ENCODE measurements around the gene UGCG.

- TF ChIP-seq, protein P1, sequence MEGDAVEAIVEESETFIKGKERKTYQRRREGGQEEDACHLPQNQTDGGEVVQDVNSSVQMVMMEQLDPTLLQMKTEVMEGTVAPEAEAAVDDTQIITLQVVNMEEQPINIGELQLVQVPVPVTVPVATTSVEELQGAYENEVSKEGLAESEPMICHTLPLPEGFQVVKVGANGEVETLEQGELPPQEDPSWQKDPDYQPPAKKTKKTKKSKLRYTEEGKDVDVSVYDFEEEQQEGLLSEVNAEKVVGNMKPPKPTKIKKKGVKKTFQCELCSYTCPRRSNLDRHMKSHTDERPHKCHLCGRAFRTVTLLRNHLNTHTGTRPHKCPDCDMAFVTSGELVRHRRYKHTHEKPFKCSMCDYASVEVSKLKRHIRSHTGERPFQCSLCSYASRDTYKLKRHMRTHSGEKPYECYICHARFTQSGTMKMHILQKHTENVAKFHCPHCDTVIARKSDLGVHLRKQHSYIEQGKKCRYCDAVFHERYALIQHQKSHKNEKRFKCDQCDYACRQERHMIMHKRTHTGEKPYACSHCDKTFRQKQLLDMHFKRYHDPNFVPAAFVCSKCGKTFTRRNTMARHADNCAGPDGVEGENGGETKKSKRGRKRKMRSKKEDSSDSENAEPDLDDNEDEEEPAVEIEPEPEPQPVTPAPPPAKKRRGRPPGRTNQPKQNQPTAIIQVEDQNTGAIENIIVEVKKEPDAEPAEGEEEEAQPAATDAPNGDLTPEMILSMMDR (IDR thresholded peaks at IDR 0.05): no peak
- no peak for TF ChIP-seq POLR2AphosphoS5 (IDR thresholded peaks at IDR 0.05)
Measured at GRCh38 chr9:111919875-111920274, 23.3 kb downstream of the UGCG start.

Measured in breast epithelium (tissue), 3 donors.